ENCODE data around the gene MATN1.

GRCh38 chr1:30684259-30684658, 39.1 kb downstream of the MATN1 start:
- TF ChIP-seq CTCF (conservative IDR thresholded peaks at IDR 0.05; ENCODE audit: low read depth, low read length) (no peak), POLR2A (IDR thresholded peaks at IDR 0.05; ENCODE audit: low read depth, low read length) (no peak), SMC3 (IDR thresholded peaks at IDR 0.05; ENCODE audit: low read depth, low read length) (no peak), BHLHE40 (IDR thresholded peaks at IDR 0.05; ENCODE audit: low read depth, low read length) (no peak)

Measured in IMR-90 (cell line).